SU-DHL-6 (cell line): ENCODE data around the gene SMTNL2.
"Not testable (repeated sequence)": the region's sequence is repeated elsewhere in the genome, so short reads cannot be mapped to it uniquely, and the experiment has no call there.

ENCODE experiments used
- H2AFZ ChIP-seq: fragments of 200-600 bp; sonication (generic); 2 replicates; pipeline ENCODE4 v1.6.1; 2014; ENCODE audit warnings: low read depth, mild to moderate bottlenecking, moderate library complexity, mixed read lengths, antibody characterized with exemption, low read length; ENCODE audit not compliant: severe bottlenecking
- H3F3A ChIP-seq: fragments of 200-600 bp; shearing (Covaris generic); 2 replicates; pipeline ENCODE4 v1.6.0; 2016; ENCODE audit warnings: antibody characterized with exemption, mild to moderate bottlenecking; ENCODE audit not compliant: insufficient read depth
- H3K27ac ChIP-seq: fragments of 200-600 bp; sonication (generic); 2 replicates; pipeline ENCODE4 v1.5.1; 2016; ENCODE audit warnings: low read depth, mild to moderate bottlenecking, low read length, moderate library complexity, mixed read lengths
- H3K27me3 ChIP-seq: fragments of 200-600 bp; sonication (generic), shearing (Covaris generic); 2 replicates; pipeline ENCODE4 v1.6.0; 2014; ENCODE audit warnings: mild to moderate bottlenecking, low read length
- H3K36me3 ChIP-seq: fragments of 200-600 bp; sonication (generic); 2 replicates; pipeline ENCODE4 v1.6.1; 2014; ENCODE audit warnings: mild to moderate bottlenecking, low read length, mixed read lengths
- H3K4me2 ChIP-seq: fragments of 300-600, 200-600 bp; shearing (Covaris generic), sonication (generic); 2 replicates; pipeline ENCODE4 v1.6.0; 2014; ENCODE audit warnings: low read length, low read depth, mild to moderate bottlenecking; ENCODE audit not compliant: poor library complexity, severe bottlenecking
- H3K4me3 ChIP-seq: fragments of 200-600 bp; sonication (generic); 2 replicates; pipeline ENCODE4 v1.5.1; 2014; ENCODE audit warnings: antibody characterized with exemption, low read length, mild to moderate bottlenecking, mixed read lengths; ENCODE audit not compliant: insufficient read depth, poor library complexity, severe bottlenecking
- H3K79me2 ChIP-seq: fragments of 200-600 bp; sonication (generic); 2 replicates; pipeline ENCODE4 v1.6.1; 2014; ENCODE audit warnings: mild to moderate bottlenecking, low read length, moderate library complexity; ENCODE audit not compliant: insufficient read depth
- H3K9ac ChIP-seq: fragments of 200-600 bp; sonication (generic); 2 replicates; pipeline ENCODE4 v1.7.0; 2014; ENCODE audit warnings: mild to moderate bottlenecking, low read length
- H3K9me2 ChIP-seq: fragments of 200-600 bp; sonication (generic); replicated peaks from 2 replicates; pipeline ENCODE4 v1.6.1; 2014; ENCODE audit warnings: low read length; ENCODE audit not compliant: insufficient read depth
- H3K9me3 ChIP-seq: fragments of 200-600 bp; sonication (generic); 2 replicates; pipeline ENCODE4 v1.6.1; 2014; ENCODE audit warnings: low read length, mixed read lengths; ENCODE audit not compliant: insufficient read depth
- H4K20me1 ChIP-seq: fragments of 200-600 bp; sonication (generic); 2 replicates; pipeline ENCODE4 v1.6.1; 2014; ENCODE audit warnings: low read depth, mild to moderate bottlenecking, antibody characterized with exemption, low read length, moderate library complexity, mixed read lengths
- EZH2phosphoT487 ChIP-seq: fragments of 200-600 bp; sonication (generic), shearing (Covaris generic); conservative IDR thresholded peaks from 2 replicates; pipeline ENCODE4 v1.6.1; 2018; ENCODE audit warnings: mild to moderate bottlenecking, antibody characterized with exemption, low read length, moderate library complexity, mixed read lengths
- TF ChIP-seq, protein P1 (sequence below): fragments of 200-600 bp; sonication (generic); IDR thresholded peaks from one replicate; pipeline ENCODE4 v1.5.1; 2017; ENCODE audit warnings: antibody characterized with exemption, mild to moderate bottlenecking, low read length, moderate library complexity; ENCODE audit not compliant: insufficient read depth, poor library complexity, severe bottlenecking

SMTNL2 gene

DNA sequence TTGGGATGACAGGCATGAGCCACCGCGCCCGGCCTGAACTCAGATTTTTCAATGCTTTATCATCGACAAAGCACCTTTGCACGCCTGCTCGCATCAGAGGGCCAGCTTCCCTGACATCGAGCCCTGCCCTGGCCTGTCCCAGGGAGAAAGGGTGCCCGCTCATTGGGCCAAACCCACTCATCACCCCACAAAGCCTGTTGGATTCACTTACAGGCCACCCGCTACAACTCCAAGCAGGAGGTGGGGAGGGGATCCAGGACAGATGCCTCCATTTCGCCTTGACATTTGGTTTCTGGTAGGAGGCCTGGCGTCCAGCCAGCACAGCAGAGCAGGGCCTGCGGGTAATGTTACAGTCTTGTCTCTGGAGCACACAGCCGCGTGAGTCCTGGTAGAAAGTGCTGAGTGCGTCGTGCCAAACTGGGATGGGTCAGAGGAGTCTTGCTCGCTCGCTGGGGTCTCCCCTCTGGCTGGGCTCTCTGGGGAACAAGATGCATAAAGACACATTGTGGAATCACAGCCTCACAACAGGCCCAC, 19.8 kb downstream of the SMTNL2 start:
- Histone ChIP-seq H3K9me2 (no peaks in the 10 kb centered on the region), H3K36me3 (no peaks in the 10 kb centered on the region), H3K79me2 (no peaks in the 10 kb centered on the region), H3K4me2 (no peak overlapping the region), H3K9me3 (no peaks in the 10 kb centered on the region), H3K9ac (no peak overlapping the region), H3K4me3 (no peak overlapping the region), H4K20me1 (no peaks in the 10 kb centered on the region), H3F3A (no peaks in the 10 kb centered on the region), H3K27ac (no peak overlapping the region), H3K27me3 (no peaks in the 10 kb centered on the region), H2AFZ (no peak overlapping the region)
- TF ChIP-seq, protein P1, sequence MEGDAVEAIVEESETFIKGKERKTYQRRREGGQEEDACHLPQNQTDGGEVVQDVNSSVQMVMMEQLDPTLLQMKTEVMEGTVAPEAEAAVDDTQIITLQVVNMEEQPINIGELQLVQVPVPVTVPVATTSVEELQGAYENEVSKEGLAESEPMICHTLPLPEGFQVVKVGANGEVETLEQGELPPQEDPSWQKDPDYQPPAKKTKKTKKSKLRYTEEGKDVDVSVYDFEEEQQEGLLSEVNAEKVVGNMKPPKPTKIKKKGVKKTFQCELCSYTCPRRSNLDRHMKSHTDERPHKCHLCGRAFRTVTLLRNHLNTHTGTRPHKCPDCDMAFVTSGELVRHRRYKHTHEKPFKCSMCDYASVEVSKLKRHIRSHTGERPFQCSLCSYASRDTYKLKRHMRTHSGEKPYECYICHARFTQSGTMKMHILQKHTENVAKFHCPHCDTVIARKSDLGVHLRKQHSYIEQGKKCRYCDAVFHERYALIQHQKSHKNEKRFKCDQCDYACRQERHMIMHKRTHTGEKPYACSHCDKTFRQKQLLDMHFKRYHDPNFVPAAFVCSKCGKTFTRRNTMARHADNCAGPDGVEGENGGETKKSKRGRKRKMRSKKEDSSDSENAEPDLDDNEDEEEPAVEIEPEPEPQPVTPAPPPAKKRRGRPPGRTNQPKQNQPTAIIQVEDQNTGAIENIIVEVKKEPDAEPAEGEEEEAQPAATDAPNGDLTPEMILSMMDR: no peak
- no peak for TF ChIP-seq EZH2phosphoT487

DNA sequence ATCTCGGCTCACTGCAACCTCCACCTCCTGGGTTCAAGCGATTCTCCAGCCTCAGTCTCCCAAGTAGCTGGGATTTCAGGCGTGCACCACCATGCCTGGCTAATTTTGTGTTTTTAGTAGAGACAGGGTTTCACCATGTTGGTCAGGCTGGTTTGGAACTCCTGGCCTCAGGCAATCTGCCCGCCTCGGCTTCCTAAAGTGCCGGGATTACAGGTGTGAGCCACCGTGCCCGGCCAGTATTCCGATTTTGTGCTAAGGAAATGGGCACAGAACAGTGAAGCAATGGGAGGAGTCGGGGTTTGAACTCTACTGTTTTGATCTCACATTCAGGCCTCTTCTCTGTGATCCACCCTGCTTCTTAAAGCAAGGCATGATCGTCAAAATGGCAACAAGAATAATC, 20.4 kb downstream of the SMTNL2 start:
- H3K9me3 ChIP-seq, H3K4me2 ChIP-seq, H3K9ac ChIP-seq, H3K4me3 ChIP-seq, H2AFZ ChIP-seq, H4K20me1 ChIP-seq, H3F3A ChIP-seq, H3K9me2 ChIP-seq, H3K27ac ChIP-seq, H3K36me3 ChIP-seq, H3K79me2 ChIP-seq, H3K27me3 ChIP-seq: not testable (repeated sequence)

DNA sequence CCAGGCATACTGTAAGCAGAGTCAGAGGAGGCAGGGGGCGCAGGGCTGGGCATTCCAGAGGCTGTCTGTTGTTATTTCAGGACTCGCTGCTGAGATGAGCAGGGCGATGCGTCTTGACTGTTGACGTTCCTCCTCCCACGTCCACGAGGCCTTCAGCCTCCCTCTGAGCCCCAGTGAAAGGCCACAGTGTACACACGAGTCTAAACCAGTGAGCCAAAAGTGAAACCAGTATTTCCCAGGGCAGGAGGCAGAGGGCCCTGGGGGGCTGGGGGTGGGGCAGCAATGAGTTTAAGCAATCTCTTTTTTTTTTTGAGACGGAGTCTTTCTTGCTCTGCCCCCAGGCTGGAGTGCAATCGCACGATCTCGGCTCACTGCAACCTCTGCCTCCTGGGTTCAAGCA, 21.5 kb downstream of the SMTNL2 start:
- Histone ChIP-seq H4K20me1 (no peaks in the 10 kb centered on the region), H3K27me3 (no peaks in the 10 kb centered on the region), H3K9me2 (no peaks in the 10 kb centered on the region), H3K4me3 (no peak overlapping the region), H3K27ac (no peak overlapping the region), H3K4me2 (no peak overlapping the region), H3K36me3 (no peaks in the 10 kb centered on the region), H2AFZ (no peak overlapping the region), H3K9ac (no peak overlapping the region), H3K9me3 (no peaks in the 10 kb centered on the region), H3K79me2 (no peaks in the 10 kb centered on the region), H3F3A (no peaks in the 10 kb centered on the region)
- no peak for TF ChIP-seq EZH2phosphoT487
- TF ChIP-seq, protein P1: no peak

DNA sequence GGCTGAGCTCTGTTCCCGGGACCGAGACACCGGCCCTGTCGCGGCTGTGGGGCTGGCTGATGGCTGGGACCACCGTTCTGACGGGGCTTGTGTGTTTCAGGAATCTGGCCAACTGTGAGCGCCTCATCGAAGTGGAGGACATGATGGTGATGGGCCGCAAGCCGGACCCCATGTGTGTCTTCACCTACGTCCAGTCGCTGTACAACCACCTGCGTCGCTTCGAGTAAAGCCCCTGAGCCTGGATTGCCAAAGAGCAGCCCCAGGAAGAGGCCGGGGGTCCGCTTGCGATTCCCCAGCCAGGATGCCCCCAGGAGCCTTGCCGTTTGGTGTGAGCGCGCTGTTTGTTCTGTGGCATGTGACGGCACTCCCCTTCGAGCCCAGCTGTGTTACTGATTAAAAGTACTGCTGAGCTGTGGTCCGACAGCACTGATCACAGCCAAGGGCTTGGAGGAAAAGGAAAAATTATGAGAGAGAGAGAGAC, 23.0 kb downstream of the SMTNL2 start:
- TF ChIP-seq EZH2phosphoT487: no peak
- TF ChIP-seq, protein P1: no peak
- H3K4me2 ChIP-seq: no peak overlapping the region
- no peak overlapping the region for H3K9ac ChIP-seq

More for the DNA sequence above, 23.0 kb downstream of the SMTNL2 start:
- Histone ChIP-seq H3K36me3 (no peaks in the 10 kb centered on the region), H3K27ac (no peak overlapping the region), H4K20me1 (no peaks in the 10 kb centered on the region), H3K4me3 (no peak overlapping the region), H2AFZ (no peak overlapping the region), H3K9me2 (no peaks in the 10 kb centered on the region), H3K79me2 (no peaks in the 10 kb centered on the region), H3F3A (no peaks in the 10 kb centered on the region), H3K9me3 (no peaks in the 10 kb centered on the region), H3K27me3 (no peaks in the 10 kb centered on the region)
